Endodermal cell (in vitro differentiated cells): Measurements from ENCODE around the gene CYP2B6. TPM values are rescaled to one million over a fixed set of nuclear protein-coding genes. Genes with fewer than 3 reads are reported as not detected.
"Not testable (repeated sequence)": the region's sequence is repeated elsewhere in the genome, so short reads cannot be mapped to it uniquely, and the experiment has no call there.

Experiments
- DNase-seq: peaks from one replicate; pipeline ENCODE4 v3.0.0-alpha.2; 2017
- H3K27ac ChIP-seq: 2 replicates; pipeline ENCODE4 v1.5.1; 2013; ENCODE audit warnings: mild to moderate bottlenecking, low read depth, low read length, moderate library complexity
- H3K27me3 ChIP-seq: 2 replicates; pipeline ENCODE4 v1.6.1; 2013; ENCODE audit warnings: mild to moderate bottlenecking, low read length, moderate library complexity; ENCODE audit not compliant: insufficient read depth, control insufficient read depth, poor library complexity, severe bottlenecking
- H3K36me3 ChIP-seq: 2 replicates; pipeline ENCODE4 v1.7.0; 2013; ENCODE audit warnings: mild to moderate bottlenecking, low read length, moderate library complexity; ENCODE audit not compliant: control insufficient read depth, insufficient read depth
- H3K4me1 ChIP-seq: one replicate; pipeline ENCODE4 v1.7.0; 2013; ENCODE audit warnings: low read length; ENCODE audit not compliant: control insufficient read depth, insufficient read depth
- H3K4me3 ChIP-seq: 2 replicates; pipeline ENCODE4 v1.5.1; 2013; ENCODE audit warnings: mild to moderate bottlenecking, low read length, moderate library complexity
- H3K9ac ChIP-seq: 2 replicates; pipeline ENCODE4 v1.6.1; 2013; ENCODE audit warnings: mild to moderate bottlenecking, low read length, moderate library complexity; ENCODE audit not compliant: poor library complexity, severe bottlenecking; ENCODE audit errors: extremely low read depth
- H3K9me3 ChIP-seq: 2 replicates; pipeline ENCODE4 v1.6.1; 2013; ENCODE audit warnings: mild to moderate bottlenecking, low read length, moderate library complexity; ENCODE audit not compliant: control insufficient read depth
- H3K27ac Mint-ChIP-seq: 2 replicates; pipeline ENCODE4 v1.8.0; 2020; ENCODE audit warnings: mixed read lengths
- H3K27me3 Mint-ChIP-seq: 2 replicates; pipeline ENCODE4 v1.8.0; 2021; ENCODE audit warnings: mild to moderate bottlenecking, mixed read lengths; ENCODE audit not compliant: insufficient read depth
- H3K36me3 Mint-ChIP-seq: 2 replicates; pipeline ENCODE4 v1.8.0; 2020; ENCODE audit warnings: low read depth, mixed read lengths
- H3K4me1 Mint-ChIP-seq: 2 replicates; pipeline ENCODE4 v1.8.0; 2020; ENCODE audit warnings: mixed read lengths
- H3K4me3 Mint-ChIP-seq: 2 replicates; pipeline ENCODE4 v1.8.0; 2020; ENCODE audit warnings: mild to moderate bottlenecking, moderate library complexity, mixed read lengths
- H3K9me3 Mint-ChIP-seq: 2 replicates; pipeline ENCODE4 v1.8.0; 2020; ENCODE audit warnings: mild to moderate bottlenecking, mixed read lengths
- WGBS, 2 experiments: methylation state at CpG; one replicate each; pipeline versions ENCODE4 v1.1.5 to v1.1.7; 2013; ENCODE audit warnings: missing lambda C conversion rate in 2 of 2, mixed read lengths in 1 of 2; ENCODE audit not compliant: insufficient coverage in 1 of 2, insufficient read length in 1 of 2; 5-methylcytosine and 5-hydroxymethylcytosine counted together
- total RNA-seq, 2 donors: library from RNA; stranded (reverse); fragmentation: NEBNext Ultra II Directional in 1 of 2; extraction: Animal tissue kit (Norgen Biotek cat#: 25700) in 1 of 2; gene quantifications; 2 replicates in 1 of 2; 3 replicates in 1 of 2; pipeline ENCODE4 v1.2.1, GENCODE V29; 2021
- TF ChIP-seq, protein P1 (sequence below): fragments of 200-600 bp; sonication (generic); conservative IDR thresholded peaks from 2 replicates; pipeline ENCODE4 v1.5.0; 2021; ENCODE audit warnings: antibody characterized with exemption, mild to moderate bottlenecking

CYP2B6 gene
- total RNA-seq, 2 donors from 2014 or later, result 0.75 TPM; not detected in 1

DNA sequence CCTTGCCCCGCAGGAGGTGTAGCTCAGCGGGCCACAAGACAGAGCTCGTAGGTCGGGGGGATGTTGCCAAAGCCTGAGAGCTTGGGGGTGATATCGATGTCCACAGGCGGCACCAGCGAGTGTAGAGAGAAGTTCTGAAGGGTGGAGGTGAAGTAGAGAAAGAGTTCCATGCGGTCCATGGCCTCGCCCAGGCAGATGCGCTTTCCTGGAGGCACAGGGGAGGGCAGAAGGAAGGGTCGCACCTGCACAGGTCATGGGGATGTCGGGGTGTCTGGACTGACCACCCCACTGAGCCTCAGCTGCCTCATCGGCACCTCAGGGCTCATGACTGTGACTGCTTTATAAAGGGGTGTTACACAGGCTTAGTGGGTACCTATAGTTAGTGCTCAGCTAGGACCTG lies 59.3 kb downstream of the CYP2B6 start:
- H3K9me3 Mint-ChIP-seq, result no peaks in the 10 kb centered on the region
- no peaks in the 10 kb centered on the region for H3K36me3 Mint-ChIP-seq
- Histone ChIP-seq H3K4me3 (no peak overlapping the region), H3K9ac (no peak overlapping the region), H3K4me1 (no peaks in the 10 kb centered on the region), H3K9me3 (no peaks in the 10 kb centered on the region), H3K27me3 (no peaks in the 10 kb centered on the region), H3K27ac (no peak overlapping the region), H3K36me3 (no peaks in the 10 kb centered on the region)
- no peaks in the 10 kb centered on the region for H3K4me1 Mint-ChIP-seq
- H3K4me3 Mint-ChIP-seq, result no peak overlapping the region
- H3K27me3 Mint-ChIP-seq, result peaks cover 32% of the 10 kb centered on the region
- no peak overlapping the region for H3K27ac Mint-ChIP-seq
- TF ChIP-seq, protein P1, sequence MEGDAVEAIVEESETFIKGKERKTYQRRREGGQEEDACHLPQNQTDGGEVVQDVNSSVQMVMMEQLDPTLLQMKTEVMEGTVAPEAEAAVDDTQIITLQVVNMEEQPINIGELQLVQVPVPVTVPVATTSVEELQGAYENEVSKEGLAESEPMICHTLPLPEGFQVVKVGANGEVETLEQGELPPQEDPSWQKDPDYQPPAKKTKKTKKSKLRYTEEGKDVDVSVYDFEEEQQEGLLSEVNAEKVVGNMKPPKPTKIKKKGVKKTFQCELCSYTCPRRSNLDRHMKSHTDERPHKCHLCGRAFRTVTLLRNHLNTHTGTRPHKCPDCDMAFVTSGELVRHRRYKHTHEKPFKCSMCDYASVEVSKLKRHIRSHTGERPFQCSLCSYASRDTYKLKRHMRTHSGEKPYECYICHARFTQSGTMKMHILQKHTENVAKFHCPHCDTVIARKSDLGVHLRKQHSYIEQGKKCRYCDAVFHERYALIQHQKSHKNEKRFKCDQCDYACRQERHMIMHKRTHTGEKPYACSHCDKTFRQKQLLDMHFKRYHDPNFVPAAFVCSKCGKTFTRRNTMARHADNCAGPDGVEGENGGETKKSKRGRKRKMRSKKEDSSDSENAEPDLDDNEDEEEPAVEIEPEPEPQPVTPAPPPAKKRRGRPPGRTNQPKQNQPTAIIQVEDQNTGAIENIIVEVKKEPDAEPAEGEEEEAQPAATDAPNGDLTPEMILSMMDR, result no peak
- no peak for DNase-seq
- 91 to 93% methylated on average over 9 to 13 of the region's 13 CpGs for WGBS, 2 experiments

DNA sequence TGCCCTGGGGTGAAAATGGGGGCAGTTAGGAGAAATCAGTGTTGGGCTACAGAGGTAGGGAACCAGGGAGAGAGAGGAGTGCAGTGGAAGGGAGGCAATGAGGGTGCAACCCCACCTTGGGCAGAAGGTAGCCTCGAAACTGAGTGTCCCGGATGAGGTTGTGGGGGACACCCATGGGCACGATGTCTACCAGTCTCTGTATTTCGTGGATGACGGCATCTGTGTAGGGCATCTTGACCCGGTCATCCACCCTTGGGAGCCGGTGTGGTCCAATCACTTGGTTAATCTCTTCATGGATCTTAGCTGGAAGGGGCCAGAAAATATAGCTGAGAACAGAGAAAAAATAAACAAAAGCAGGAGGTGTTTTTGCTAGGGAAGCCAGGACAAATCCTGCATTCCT lies 61.1 kb downstream of the CYP2B6 start:
- not testable (repeated sequence) for H3K4me3 ChIP-seq, H3K4me3 Mint-ChIP-seq, H3K27ac ChIP-seq, H3K4me1 Mint-ChIP-seq, H3K9ac ChIP-seq, H3K36me3 ChIP-seq, H3K36me3 Mint-ChIP-seq, H3K9me3 ChIP-seq, H3K4me1 ChIP-seq, H3K27me3 ChIP-seq, H3K27ac Mint-ChIP-seq, DNase-seq, H3K9me3 Mint-ChIP-seq
- peaks cover 36% of the 10 kb centered on the region for H3K27me3 Mint-ChIP-seq
- 90 to 92% methylated on average over 5 to 7 of the region's 7 CpGs for WGBS, 2 experiments

DNA sequence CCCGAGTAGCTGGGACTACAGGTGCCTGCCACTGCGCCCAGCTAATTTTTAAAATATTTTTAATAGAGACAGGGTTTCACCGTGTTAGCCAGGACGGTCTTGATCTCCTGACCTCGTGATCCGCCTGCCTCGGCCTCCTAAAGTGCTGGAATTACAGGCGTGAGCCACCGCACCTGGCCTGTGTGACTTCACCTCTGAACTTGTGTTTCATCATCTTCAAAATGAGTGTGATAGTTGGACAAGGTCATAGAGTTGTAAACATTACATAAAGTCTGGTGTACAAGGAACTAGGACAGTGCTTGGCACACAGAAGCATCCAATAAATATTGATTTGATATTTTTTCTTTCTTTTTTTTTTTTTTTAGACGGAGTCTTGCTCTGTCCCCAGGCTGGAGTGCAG lies 62.2 kb downstream of the CYP2B6 start:
- not testable (repeated sequence) for H3K9me3 Mint-ChIP-seq, H3K4me1 ChIP-seq, H3K9me3 ChIP-seq, H3K36me3 ChIP-seq, H3K9ac ChIP-seq, H3K4me3 ChIP-seq, H3K4me1 Mint-ChIP-seq, H3K36me3 Mint-ChIP-seq, H3K27ac Mint-ChIP-seq, H3K27me3 ChIP-seq, H3K4me3 Mint-ChIP-seq, H3K27ac ChIP-seq, DNase-seq
- 86 to 87% methylated on average over 9 to 10 of the region's 10 CpGs for WGBS, 2 experiments
- H3K27me3 Mint-ChIP-seq, result peaks cover 40% of the 10 kb centered on the region

DNA sequence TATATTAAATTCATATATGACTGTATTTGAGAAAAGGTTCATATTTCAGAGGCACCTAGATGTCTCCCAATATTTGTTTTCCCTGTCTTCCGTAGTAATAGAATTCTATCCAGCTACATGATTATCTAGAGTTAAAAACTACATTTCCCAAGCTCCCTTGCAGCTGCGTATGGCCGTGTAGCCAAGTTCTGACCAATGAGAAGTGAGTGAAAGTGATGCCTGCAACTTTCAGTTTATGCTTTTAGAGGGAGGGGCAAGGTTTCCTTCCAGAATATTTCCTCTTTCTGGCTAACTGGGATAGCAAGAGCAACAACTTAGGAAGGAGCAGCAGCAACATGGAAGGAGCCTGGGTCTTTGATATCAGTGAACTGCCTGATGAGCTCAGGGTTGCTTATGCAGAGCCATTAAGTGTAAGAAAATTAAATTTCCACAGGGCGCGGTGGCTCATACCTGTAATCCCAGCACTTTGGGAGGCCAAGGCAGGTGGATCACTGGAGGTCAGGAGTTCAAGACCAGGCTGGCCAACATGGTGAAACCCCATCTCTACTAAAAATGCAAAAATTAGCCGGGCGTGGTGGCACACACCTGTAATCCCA lies 74.0 kb downstream of the CYP2B6 start:
- Histone ChIP-seq H3K27ac (no peak overlapping the region), H3K36me3 (no peaks in the 10 kb centered on the region), H3K9me3 (no peaks in the 10 kb centered on the region), H3K4me1 (no peaks in the 10 kb centered on the region), H3K9ac (no peak overlapping the region), H3K27me3 (peaks cover 41% of the 10 kb centered on the region), H3K4me3 (no peak overlapping the region)
- Mint-ChIP-seq H3K27me3 (peaks cover 32% of the 10 kb centered on the region), H3K4me3 (no peak overlapping the region), H3K27ac (no peak overlapping the region), H3K4me1 (no peaks in the 10 kb centered on the region), H3K36me3 (no peaks in the 10 kb centered on the region), H3K9me3 (no peaks in the 10 kb centered on the region)
- WGBS, 2 experiments, result 73 to 76% methylated on average over 6 to 7 of the region's 7 CpGs
- DNase-seq, result peak; percentile 63
- TF ChIP-seq, protein P1, result no peak

Other genes with a start within 250 kb of the CYP2B6 start
- gene ACTMAP, start 240.8 kb upstream of the CYP2B6 start, total RNA-seq, result 10 to 100 TPM; 26.0 to 34.3 TPM
- gene SNRPA, start 240.1 kb upstream of the CYP2B6 start, total RNA-seq, result 100 to 1,000 TPM; 160 to 199 TPM
- not detected for gene MIA, start 215.8 kb upstream of the CYP2B6 start, total RNA-seq
- gene RAB4B, start 213.0 kb upstream of the CYP2B6 start, total RNA-seq, result 10 to 100 TPM; 29.2 to 34.1 TPM
- gene EGLN2, start 192.1 kb upstream of the CYP2B6 start, total RNA-seq, result 10 to 100 TPM; 87.4 to 99.8 TPM
- gene CYP2A6, start 140.8 kb upstream of the CYP2B6 start, total RNA-seq, result not detected
- gene CYP2A7, start 109.1 kb upstream of the CYP2B6 start, total RNA-seq, result not detected
- not detected for gene CYP2A13, start 97.2 kb downstream of the CYP2B6 start, total RNA-seq
- not detected for gene CYP2F1, start 123.2 kb downstream of the CYP2B6 start, total RNA-seq
- gene CYP2S1, start 201.9 kb downstream of the CYP2B6 start, total RNA-seq, result 10 to 100 TPM in 1 of 2 donors, 1 to 10 TPM in 1; 8.6 to 26.7 TPM
- 10 to 100 TPM; 10.9 to 14.1 TPM for gene AXL, start 227.9 kb downstream of the CYP2B6 start, total RNA-seq